ENCODE measurements around the gene MAP3K2.

MAP3K2 gene

DNA sequence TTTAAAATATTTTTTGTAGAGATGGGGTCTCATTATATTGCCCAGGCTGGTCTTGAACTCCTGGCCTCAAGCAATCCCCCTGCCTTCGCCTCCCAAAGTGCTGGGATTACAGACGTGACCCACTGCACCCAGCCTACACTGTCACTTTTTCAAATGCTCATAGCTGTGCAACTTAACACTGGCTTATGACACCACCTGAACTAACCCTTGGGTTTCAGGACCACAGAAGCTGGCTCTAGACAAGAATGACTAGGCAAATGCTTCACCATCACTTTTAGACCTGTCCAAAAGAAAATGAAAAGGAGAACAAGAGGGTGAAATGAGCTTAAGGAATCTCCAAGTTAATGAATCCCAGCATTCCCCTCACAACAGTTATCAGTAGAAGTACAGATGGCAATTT lies 107.1 kb downstream of the MAP3K2 start:
- DNase-seq, result no peak

DNA sequence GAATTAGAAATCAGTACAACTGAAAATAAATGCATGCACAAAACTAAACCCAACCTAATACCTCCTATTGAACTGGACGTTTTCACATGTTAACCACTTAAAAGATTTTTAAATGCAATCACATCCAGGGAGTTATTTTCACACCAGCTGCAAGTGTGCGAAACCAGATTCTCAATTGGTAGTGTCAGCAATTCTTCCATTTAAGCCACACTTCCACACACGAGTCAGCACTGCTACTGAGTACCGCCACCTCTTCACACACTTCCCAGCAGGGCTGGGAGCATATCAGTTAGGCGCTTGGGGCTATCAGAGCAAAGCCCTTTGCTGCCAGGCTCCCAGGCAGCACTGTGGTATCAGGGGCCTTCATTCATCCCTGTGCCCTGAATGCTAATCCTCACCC lies 108.0 kb downstream of the MAP3K2 start:
- DNase-seq, result no peak

DNA sequence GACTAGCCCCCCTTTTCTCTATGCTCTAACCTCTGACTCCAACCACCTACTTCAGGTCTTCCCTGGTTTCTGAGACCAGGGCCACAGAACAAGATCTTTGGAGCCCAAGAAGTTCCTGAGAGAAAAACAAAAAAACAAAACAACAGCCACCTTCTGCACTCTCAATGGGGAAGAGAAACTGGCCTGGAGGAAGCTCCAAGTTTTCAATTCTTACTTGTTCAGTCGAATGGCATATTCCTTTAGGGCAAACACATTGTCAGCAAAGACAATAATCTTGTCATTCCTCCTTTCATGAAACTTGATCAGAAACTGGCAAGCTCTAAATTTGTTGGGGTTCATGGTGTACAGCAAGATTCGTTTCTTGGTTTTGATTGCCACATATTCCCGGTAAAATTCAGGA lies 108.8 kb downstream of the MAP3K2 start:
- no peak for DNase-seq

DNA sequence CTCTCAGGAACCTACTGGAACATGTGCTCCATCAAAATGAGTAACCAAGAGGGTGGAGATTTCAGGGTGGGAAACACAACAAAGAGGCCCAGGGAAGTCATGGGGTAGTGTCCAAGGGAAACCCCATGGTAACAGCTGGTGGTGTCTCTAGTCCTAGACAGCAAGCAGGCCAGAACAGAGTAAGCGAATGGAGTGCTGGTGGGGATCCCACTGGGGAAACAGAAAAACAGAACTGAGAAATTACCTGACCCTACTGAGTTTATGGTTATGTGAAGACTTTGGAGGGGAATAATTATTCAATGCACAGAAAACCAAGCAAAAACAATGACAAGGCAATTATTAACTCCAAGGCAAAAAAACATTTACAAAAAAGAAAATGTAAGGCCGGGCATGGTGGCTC lies 110.7 kb downstream of the MAP3K2 start:
- DNase-seq, result no peak

DNA sequence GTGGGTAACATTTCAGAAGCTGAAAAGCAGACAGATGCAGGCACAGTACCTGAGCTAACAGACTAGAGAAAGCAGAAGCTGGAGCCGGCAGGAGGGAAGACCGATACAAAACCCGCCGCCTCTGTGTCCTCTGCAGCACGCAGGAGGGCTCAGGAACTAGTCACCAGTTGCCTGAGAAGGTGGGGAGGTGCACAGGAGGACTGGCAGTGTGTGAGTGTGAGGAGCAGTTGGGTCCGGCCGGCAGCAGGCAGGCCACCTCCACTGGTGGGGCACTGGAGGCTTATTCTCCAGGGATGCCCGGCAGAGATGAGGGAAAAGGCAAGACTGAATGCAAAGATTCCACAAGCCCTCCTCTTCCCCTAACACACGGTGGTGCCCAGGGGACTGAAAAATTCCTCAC lies 112.0 kb downstream of the MAP3K2 start:
- DNase-seq, result no peak

DNA sequence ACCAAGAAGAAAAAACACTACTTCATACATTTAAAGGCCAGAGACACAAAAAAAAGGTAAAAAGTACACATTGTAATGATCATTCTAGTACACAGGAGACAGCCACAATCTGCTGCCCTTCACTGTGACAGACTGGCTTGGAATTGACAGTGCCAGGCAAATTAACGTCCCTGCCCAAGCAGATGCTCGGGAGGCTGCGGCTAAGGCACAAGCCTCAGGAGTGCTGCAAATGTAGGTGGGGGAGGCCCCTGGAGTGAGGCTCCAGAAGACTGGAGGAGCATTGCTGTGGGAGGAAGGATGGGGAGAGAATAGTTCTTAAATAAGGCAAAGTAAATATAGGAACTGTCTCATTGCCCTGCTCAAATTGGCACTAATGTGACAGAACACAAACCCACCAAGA lies 112.4 kb downstream of the MAP3K2 start:
- DNase-seq, result no peak

DNA sequence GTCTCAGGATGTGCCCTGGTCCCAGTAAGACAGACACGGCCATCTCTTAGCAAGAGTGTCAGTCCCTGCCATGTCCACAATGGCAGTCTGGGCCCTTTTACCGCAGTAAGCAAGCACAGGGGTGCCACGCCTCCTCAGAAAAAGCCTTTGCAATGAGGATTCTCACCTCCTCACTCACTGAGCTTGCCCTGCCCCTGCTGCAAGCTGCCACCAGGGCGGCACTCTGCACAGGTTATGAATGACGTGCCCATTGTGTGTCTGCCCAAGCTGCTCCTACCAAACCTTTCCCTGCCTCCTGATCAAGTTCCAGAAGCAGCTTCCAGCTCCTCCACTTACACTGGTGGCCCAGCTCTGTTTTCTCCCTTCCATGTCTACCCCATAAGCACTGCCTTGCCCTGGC lies 117.1 kb downstream of the MAP3K2 start:
- no peak for DNase-seq

DNA sequence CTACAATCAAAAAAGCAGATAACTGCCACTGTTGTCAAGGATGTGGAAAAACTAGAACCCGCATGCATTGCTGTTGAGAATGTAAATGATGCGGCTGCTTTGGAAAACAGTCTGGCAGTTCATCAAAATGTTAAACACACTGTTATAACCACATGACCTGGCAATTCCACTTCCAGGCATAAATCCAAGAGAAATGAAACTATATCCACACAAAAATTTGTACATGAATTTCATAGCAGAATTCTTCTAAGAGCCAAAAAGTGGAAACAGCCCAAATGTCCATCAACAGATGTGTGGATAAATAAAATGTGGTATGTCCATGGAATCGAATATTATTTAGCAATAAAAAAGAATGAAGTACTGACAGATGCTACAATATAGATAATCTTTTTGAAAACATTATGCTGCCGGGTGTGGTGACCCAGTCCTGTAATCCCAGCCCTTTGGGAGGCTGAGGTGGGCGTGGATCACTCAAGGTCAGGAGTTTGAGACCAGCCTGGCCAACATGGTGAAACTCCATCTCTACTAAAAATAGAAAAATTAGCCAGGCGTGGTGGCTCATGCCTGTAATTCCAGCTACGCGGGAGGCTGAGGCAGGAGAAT lies 125.9 kb downstream of the MAP3K2 start:
- DNase-seq, result no peak

DNA sequence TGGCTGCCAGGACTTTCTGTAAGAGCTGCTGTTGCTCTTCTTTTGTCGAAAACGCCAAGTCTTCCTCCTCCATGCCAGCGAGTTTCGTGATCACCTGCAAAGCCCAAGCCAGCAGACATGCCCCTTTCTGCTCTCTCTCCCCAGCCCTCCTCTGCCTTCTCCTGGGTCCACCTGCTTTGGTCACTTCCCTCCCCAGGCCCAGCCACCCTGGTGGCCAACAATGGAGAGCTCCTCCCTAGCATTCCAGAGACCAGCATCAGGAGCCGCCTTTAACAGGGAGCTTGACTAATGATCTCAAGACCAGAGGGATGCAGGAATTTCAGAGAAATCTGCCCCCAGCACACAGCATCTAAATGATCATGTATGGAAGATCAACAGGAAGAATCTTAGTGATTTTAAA lies 128.4 kb downstream of the MAP3K2 start:
- no peak for DNase-seq

DNA sequence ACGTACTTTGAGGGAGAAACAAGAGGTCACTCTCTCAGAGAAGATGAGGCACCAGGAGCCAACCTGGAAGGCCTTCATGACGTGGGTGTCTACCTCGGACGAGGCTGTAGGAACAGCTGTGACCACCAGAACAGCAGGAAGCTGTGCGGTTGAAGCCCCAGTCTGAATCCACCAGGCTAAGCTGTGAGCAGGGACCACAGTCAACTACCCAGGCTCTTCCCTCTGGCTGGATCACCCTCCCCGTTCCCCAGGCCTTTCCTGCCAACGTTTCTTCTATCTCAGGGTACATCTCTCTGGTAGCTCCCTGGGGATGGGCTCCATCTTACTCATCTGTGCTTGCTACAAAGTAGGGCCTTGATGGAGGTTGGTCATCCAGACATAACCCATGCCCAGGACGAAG lies 130.9 kb downstream of the MAP3K2 start:
- DNase-seq, result no peak

DNA sequence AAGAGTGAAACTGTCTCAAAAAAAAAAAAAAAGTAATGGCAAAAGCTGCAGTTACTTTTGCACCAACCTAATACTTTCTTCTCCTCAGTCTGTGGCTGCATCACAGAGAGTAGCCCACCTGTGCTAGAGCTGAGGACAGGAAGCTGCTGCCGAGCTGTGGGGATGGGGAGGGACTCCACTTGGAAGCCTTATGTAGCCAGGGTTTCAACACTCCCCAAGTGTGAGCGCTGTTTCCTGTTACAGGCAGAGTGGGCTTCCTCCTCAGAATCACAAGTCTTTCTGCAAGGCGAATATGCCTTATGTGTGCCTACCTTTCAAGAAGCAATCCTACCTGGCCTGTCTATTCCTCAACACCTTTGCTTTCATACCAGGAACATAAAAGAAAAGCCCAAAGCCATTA lies 131.4 kb downstream of the MAP3K2 start:
- DNase-seq, result no peak

DNA sequence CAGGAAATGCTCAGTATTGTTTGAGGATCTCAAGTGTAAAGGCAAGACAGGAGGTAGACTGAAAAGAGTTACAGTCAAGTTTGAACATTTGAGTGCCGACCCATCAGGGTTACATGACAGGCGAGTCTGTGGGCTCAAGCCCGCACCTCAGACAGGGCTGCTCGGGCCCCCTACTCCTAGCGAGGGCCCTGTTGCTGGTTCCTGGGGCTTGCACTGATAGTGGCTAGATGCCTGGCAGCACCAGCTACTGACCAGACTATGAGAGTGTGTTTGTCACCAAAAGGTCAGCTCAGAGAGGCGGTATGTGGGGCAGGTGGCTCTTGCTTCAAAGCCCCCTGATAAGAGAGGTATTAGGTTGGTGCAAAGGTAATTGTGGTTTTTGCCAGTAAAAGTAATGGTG lies 132.1 kb downstream of the MAP3K2 start:
- no peak for DNase-seq

DNA sequence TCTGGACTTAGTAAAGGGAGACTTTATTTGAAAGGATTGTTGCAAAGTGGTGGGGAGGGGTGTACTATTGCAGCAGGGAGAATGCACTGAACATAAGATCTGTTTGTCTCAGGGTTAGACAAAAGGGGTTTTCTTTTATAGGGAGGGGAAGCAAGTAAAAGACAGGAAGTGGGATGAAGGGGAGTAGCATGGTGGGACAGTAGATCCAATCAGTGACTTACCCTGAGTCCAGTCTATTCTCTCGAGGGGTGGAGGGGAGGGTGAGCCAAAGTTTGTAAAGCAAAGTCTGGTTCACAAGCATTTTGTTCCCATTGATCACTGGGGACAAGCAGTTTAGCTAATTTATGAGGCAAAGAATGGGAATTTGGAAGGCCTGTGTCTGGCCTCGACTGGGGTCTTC lies 132.6 kb downstream of the MAP3K2 start:
- no peak for DNase-seq

DNA sequence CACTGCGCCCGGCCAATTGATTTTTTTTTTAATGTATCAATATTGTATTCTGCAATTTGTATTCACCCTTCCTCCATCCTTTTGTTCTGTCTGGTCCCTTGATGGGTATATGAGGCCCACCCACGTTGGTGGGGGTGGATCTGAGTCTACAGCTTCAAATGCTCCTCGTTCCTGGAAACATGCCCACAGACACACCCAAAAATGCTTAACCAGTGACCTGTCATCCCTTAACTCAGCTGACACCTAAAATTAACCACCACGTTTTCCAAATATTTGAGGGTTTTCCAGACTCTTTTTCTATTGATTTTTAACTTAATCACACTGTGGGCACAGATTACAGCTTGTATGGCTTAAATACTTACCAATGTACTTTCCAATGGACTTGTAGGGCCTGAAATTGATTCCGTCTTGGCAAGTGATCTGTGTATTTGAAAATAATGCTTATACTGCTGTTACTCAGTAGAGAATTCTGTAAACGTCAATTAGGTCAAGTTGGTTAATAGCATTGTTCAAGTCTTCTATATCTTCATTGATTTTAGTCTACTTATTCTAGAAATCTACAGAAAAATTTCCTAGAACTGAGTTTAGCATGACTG lies 133.3 kb downstream of the MAP3K2 start:
- DNase-seq, result no peak

Measured in NCI-H146 (cell line).